C4-2B (cell line): ENCODE results near the gene INF2.

ENCODE experiments used
- ZFX ChIP-seq: fragments of 450-650 bp; IDR thresholded peaks from 2 replicates; pipeline ENCODE4 v1.6.1; 2017
- TF ChIP-seq, protein P1 (sequence below): fragments of 450-650 bp; conservative IDR thresholded peaks from 2 replicates; pipeline ENCODE4 v1.5.1; 2017; ENCODE audit warnings: mild to moderate bottlenecking

DNA sequence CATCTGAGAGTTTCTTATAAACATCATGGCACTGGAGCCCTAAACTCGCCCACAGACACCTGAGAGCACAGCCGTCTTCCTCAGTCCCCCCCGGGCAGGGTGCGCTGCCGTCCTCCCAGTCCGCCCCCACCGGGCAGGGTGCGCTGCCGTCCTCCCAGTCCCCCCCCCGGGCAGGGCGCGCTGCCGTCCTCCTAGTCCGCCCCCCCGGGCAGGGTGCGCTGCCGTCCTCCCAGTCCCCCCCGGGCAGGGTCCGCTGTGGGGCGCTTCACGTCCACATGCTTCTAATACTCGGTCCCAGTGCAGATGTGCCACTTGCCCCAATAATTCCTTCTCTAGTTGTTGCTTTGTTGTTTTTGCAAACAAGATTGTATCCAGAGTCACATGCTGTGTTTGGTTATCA lies 27.7 kb downstream of the INF2 start:
- TF ChIP-seq, protein P1, sequence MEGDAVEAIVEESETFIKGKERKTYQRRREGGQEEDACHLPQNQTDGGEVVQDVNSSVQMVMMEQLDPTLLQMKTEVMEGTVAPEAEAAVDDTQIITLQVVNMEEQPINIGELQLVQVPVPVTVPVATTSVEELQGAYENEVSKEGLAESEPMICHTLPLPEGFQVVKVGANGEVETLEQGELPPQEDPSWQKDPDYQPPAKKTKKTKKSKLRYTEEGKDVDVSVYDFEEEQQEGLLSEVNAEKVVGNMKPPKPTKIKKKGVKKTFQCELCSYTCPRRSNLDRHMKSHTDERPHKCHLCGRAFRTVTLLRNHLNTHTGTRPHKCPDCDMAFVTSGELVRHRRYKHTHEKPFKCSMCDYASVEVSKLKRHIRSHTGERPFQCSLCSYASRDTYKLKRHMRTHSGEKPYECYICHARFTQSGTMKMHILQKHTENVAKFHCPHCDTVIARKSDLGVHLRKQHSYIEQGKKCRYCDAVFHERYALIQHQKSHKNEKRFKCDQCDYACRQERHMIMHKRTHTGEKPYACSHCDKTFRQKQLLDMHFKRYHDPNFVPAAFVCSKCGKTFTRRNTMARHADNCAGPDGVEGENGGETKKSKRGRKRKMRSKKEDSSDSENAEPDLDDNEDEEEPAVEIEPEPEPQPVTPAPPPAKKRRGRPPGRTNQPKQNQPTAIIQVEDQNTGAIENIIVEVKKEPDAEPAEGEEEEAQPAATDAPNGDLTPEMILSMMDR, result no peak
- TF ChIP-seq ZFX, result no peak
